ENCODE measurements around the gene ARHGDIA. TPM values are rescaled to one million over a fixed set of nuclear protein-coding genes. Genes with fewer than 3 reads are reported as not detected.

The ARHGDIA gene
- polyA plus RNA-seq, 1 donor from 2014 or later = 16.1 TPM

GRCh38 chr17:81845881-81846742 is 25.0 kb downstream of the ARHGDIA start:
- H3K36me3 ChIP-seq (ENCODE audit: insufficient read depth, low read length) = no peaks in the 10 kb centered on the region
- TF ChIP-seq EP300 (conservative IDR thresholded peaks at IDR 0.05; ENCODE audit: poor library complexity, severe bottlenecking) = no peak
- no peak for TF ChIP-seq CTCF (IDR thresholded peaks at IDR 0.05; ENCODE audit: poor library complexity, severe bottlenecking)
- no peak for TF ChIP-seq POLR2AphosphoS5 (IDR thresholded peaks at IDR 0.05)
- TF ChIP-seq MXI1 (conservative IDR thresholded peaks at IDR 0.05; ENCODE audit: poor library complexity, severe bottlenecking) = no peak
- TF ChIP-seq TAF1 (IDR thresholded peaks at IDR 0.05; ENCODE audit: low read depth) = no peak
- no peak for TF ChIP-seq RAD21 (conservative IDR thresholded peaks at IDR 0.05)
- no peak for TF ChIP-seq EZH2 (IDR thresholded peaks at IDR 0.05; ENCODE audit: borderline replicate concordance, insufficient read depth, low read length, poor library complexity, severe bottlenecking)
- TF ChIP-seq SMC3 (conservative IDR thresholded peaks at IDR 0.05; ENCODE audit: poor library complexity) = no peak
- TF ChIP-seq REST (IDR thresholded peaks at IDR 0.05; ENCODE audit: borderline replicate concordance) = no peak
- no peak overlapping the region for H3K9ac ChIP-seq (ENCODE audit: low read length)

GRCh38 chr17:81845361-81845760 is 25.8 kb downstream of the ARHGDIA start:
- TF ChIP-seq MXI1 (conservative IDR thresholded peaks at IDR 0.05; ENCODE audit: poor library complexity, severe bottlenecking) = no peak
- TF ChIP-seq TAF1 (IDR thresholded peaks at IDR 0.05; ENCODE audit: low read depth) = no peak
- TF ChIP-seq RAD21 (conservative IDR thresholded peaks at IDR 0.05) = no peak
- Histone ChIP-seq H3K36me3 (ENCODE audit: insufficient read depth, low read length) (no peaks in the 10 kb centered on the region), H3K27me3 (ENCODE audit: insufficient read depth, low read depth, low read length) (no peaks in the 10 kb centered on the region), H3K4me3 (ENCODE audit: low read length) (no peak overlapping the region), H3K9me3 (ENCODE audit: low read length) (no peaks in the 10 kb centered on the region), H3K79me2 (replicated peaks; ENCODE audit: insufficient read depth, low read length) (no peaks in the 10 kb centered on the region), H2AFZ (ENCODE audit: low read depth, low read length) (no peak overlapping the region), H4K20me1 (ENCODE audit: insufficient read depth) (no peaks in the 10 kb centered on the region), H3K9ac (ENCODE audit: low read length) (no peak overlapping the region), H3K27ac (ENCODE audit: low read length) (no peak overlapping the region), H3K9me2 (ENCODE audit: insufficient read depth, low read length) (no peaks in the 10 kb centered on the region), H3F3A (ENCODE audit: insufficient read depth, low read length, poor library complexity, severe bottlenecking) (no peaks in the 10 kb centered on the region), H3K4me2 (ENCODE audit: low read length) (no peak overlapping the region)

More at GRCh38 chr17:81845881-81846742, 25.0 kb downstream of the ARHGDIA start:
- no peaks in the 10 kb centered on the region for H3K9me3 ChIP-seq (ENCODE audit: low read length)
- no peak overlapping the region for H3K27ac ChIP-seq (ENCODE audit: low read length)
- no peak overlapping the region for H3K4me3 ChIP-seq (ENCODE audit: low read length)
- H3K9me2 ChIP-seq (ENCODE audit: insufficient read depth, low read length) = no peaks in the 10 kb centered on the region
- H3K79me2 ChIP-seq (replicated peaks; ENCODE audit: insufficient read depth, low read length) = no peaks in the 10 kb centered on the region
- no peaks in the 10 kb centered on the region for H3K27me3 ChIP-seq (ENCODE audit: insufficient read depth, low read depth, low read length)
- H4K20me1 ChIP-seq (ENCODE audit: insufficient read depth) = no peaks in the 10 kb centered on the region
- H2AFZ ChIP-seq (ENCODE audit: low read depth, low read length) = no peak overlapping the region
- no peak overlapping the region for H3K4me2 ChIP-seq (ENCODE audit: low read length)
- no peaks in the 10 kb centered on the region for H3F3A ChIP-seq (ENCODE audit: insufficient read depth, low read length, poor library complexity, severe bottlenecking)
